HG02763 (cell line): ENCODE measurements around the gene PTPRT.

Source experiments
- ATAC-seq: cut with Tn5 transposase; IDR thresholded peaks from one replicate; pipeline ENCODE4 v1.9.1; 2021; ENCODE audit warnings: mild to moderate bottlenecking, moderate library complexity; ENCODE audit not compliant: unreplicated experiment

PTPRT gene

DNA sequence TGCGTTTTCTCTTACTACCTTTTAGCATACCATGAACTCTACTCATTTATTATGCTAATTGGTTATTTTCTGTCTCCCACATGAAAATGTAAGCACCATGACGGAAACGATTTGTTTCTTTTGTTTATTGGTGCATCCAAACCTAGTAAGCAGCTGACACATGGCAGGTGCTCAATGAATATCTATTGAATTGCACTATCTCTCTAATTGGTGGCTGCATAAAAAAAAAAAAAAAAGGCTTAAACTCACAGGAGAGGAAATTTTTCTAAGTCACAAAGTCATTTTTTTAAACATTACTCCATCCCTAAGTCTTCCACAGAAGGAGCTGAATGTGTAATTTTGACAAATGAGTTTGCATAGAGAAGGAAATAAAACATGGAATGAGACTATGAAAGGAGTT, 608.4 kb downstream of the PTPRT start:
- no peak for ATAC-seq

- no peak for ATAC-seq
Measured at GRCh38 chr20:42576167-42576566, 613.5 kb downstream of the PTPRT start.

GRCh38 chr20:42572320-42573016, 617.2 kb downstream of the PTPRT start:
- ATAC-seq: no peak

GRCh38 chr20:42567409-42567808, 622.3 kb downstream of the PTPRT start:
- no peak for ATAC-seq

DNA sequence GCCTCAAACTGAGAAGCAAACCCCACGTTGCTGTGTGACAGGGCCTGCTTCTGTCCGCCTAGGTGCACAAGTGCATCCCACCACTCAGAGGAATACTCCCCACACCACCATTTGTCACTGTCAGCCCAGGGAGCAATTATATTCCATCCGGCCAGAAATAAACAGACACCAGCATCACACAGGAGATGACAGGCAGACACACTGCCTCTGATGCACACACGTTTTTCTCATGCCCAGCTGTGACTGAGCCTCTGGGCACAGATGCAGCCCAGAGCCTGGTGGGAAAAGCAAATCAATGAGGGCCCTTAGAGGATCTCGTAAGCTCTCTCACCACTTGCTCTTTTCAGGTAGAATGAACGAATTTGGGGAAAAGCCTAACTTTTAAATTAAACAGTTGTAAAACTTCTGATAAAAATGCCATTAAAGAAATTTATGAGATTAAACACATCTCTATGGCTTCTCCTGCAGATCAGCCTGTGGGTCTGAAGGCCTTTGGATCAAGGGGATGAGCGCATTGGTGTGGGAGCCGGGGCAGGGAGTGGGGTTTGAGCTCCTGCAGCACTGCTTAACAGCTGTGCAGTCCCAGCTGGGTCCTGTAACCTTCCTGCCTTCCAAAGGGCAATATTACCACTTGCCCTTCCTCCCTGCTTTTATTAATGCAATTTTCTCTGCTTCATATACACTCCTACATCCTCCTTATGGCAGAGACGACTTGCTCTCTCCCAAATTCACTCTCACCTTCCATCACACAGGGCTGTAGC, 624.3 kb downstream of the PTPRT start:
- no peak for ATAC-seq

DNA sequence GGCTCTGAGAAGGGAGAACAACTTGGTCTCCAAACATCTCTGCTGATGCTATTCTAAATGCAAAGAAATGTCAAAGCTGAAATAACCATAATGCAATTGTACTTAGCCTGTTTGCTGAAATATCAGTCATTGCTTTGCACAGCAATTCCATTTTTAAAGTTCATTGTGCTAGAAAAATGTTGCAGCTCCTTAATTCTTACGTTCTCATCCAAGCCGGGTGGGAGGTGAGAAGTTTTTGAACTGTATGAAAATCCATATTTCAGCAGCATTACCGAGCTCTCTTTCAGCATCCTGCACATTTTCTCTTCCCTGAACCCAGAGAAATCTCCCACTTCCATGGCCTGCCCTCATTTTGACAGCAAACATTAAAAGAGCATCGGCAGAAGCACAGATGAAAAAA, 630.0 kb downstream of the PTPRT start:
- ATAC-seq: no peak

DNA sequence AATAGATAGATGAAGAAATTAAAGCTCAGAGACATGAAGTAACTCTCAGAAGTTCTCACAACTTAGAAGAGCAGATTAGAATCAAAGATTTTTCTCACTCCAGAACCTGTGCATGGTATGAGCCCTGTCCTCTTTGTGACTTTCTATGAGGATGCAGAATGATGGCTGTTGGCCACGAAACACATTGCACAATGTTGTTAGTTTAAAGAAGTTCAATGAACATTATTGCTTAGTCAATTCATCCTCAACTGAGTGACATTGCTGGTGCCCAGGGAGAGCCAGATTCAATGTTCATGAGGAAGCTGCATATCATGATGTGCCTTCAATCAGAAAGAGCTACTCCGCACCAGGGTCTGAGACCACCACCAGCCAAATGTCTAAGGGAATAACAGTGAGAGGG, 633.1 kb downstream of the PTPRT start:
- no peak for ATAC-seq

- no peak for ATAC-seq
Measured at GRCh38 chr20:42553374-42553773, 636.3 kb downstream of the PTPRT start.

- ATAC-seq: no peak
Measured at GRCh38 chr20:42549496-42549895, 640.2 kb downstream of the PTPRT start.

- no peak for ATAC-seq
Measured at GRCh38 chr20:42544926-42545325, 644.8 kb downstream of the PTPRT start.

GRCh38 chr20:42532831-42533230, 656.9 kb downstream of the PTPRT start:
- no peak for ATAC-seq

DNA sequence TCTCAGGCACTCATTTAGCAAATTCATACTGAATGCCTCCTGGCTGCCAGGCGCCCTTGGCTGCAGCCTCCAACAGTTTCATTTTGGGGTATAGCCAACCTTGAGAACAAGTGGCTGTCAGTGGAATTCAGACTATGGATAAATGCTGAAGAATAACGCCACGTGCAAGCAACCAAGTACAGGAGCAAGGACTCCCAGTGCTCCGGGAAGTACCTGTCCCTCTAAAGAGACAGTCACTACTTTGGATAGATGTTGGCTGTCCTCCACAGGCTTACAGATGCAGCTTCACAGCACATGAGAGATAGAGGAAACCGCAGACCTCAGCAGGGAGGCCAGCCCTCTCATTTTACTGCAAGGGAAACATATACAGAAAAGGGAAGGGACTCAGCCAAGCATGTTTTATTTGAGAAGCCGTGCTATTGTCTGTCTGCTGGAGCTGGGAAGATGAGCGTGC, 658.2 kb downstream of the PTPRT start:
- no peak for ATAC-seq

GRCh38 chr20:42530855-42531448, 658.8 kb downstream of the PTPRT start:
- no peak for ATAC-seq

DNA sequence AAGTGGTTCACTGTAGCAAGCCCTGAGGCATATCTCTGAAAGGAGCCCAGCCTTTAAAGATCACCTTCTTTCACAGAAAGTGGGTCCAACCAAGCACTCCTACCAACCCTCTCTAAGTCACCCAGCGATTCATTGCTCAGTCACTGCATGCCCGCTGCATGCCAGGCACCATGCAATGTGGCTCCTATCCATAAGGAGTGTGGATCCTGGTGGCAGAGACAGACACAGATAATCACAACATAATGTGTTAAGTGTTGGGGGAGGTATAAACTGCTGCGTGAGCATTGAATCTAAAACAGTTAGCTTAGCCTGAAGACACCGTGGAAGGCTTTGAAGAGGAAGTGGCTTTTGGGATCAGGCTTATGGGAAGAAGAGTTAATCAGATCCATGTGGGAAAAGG, 659.5 kb downstream of the PTPRT start:
- no peak for ATAC-seq

DNA sequence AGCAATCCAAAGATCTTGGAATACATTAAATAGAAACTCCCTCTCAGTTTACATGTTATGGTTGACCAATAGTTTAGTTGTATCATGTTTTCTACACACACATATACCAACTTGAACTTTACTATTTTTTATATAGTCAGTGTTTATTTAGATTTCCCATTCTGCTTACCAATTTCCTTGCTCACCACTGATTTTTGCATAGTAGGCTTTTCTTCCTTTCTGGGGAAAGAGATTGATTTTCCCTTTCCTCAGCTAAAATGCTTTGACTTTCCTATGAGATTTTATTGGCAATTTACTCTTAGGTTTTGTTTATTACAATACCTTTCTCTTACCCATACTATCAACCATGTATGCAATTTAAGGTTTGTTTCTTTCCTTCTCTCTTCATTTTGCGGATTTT, 665.6 kb downstream of the PTPRT start:
- ATAC-seq: no peak

DNA sequence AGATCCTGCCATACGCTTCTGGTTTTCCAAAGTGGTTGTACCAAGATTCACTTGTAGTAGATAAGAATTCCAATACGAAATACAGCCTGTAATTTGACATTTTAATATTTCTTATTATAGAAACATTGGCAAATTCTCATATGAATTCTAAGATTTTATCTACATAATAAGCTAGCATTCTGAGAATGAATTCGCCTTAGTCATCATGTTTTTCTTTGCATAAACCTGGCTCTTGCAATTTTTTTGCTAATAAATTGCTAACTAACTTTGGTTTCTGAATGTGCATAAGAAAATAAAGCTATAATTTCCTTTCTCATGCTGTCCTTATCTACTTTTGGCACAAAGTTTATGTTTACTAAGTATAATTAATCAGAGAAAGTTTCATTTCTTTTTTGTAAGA, 673.0 kb downstream of the PTPRT start:
- no peak for ATAC-seq

DNA sequence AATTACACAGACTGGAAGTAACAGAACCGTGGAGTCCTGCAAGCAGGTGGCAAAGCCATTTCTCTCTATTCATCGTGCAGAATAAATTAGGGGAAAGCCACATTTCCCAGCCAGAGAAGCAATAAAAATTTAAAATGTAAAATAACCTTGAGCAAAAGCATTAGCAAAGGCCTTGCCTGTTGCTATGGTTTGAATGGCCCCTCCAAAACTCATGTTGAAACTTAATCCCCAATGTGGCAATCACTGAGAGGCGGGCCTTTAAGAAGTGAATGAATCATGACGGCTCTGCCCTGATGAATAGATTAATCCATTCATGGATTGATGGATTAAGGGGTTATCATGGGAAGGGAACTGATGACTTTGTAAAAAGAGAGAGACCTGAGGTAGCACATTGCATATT, 679.0 kb downstream of the PTPRT start:
- no peak for ATAC-seq

DNA sequence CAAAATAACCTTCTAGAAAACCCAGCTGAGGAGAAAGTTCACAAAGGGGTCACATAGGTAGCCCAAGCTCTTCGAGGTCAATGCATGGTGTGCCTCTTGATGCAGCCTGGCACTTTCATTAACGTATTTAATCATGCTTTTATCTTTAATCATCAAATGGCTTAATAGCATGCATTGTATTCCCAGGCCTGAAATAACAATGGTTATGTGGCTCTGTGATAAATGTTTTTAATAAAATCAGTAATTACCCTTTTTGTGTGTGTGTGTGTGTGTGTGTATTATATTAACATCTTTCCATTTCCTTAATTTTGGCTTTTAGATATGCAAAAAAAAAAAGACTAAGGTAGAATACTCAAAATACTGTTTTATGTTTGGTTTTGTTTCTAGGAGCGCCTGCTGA, 681.8 kb downstream of the PTPRT start:
- ATAC-seq: no peak

GRCh38 chr20:42506397-42506796, 683.3 kb downstream of the PTPRT start:
- ATAC-seq: no peak

GRCh38 chr20:42502591-42502990, 687.1 kb downstream of the PTPRT start:
- no peak for ATAC-seq

DNA sequence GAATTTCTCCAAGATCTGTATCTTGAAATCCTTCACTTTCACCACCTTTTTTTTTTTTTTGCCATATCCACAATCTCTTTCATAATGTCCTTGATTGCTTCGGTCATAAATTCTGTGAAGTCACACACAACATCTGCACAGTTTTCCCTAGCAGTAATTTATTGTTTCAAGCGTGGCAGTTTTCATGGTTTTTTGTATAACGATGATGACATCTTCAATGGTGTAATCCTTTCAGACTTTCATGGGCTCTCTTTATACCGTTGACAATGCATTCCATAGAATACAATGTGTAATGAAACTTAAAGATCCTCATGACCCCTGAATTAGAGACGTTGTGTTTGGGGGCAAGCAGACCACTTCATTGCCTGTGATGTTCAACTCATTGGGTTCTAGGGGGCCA, 693.1 kb downstream of the PTPRT start:
- ATAC-seq: no peak

DNA sequence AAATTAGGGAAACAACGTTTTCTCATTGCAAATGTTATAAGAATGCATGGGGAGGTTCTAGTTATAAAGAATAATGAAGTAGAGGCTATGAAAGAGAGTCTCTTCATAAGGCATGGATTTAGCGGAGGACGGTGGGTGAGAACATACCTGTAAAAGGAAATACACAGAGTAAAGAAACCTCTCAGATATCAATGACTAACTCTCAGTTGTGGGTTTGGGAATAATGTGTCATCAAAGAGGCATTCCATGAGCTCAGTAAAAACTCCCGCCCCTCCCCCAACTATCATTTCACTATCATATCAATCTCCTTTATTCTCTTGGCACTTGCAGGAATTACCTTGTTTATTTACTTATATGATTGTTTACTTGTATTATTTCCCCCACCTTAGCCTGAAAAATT, 695.4 kb downstream of the PTPRT start:
- no peak for ATAC-seq
